Measurements from ENCODE around the gene PTGER4.

DNA sequence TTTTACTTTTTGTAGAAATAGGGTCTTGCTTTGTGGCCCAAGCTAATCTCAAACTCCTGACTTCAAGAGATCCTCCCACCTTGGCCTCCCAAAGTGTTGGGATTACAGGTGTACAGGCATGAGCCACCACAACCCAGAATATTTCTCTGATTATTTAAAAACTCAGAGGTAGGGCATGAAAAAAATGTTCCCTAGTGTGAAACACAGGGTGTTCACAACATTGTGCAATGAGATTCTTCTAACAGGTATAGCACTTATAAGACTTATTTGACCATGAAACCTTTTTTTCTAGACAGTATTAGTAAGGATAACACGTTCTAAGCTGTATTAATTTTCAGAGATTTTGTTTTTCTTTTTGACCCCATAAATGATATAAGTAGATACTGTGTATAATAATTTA, 13.1 kb upstream of the PTGER4 start:
- TF ChIP-seq ZNF274 (IDR thresholded peaks at IDR 0.05; ENCODE audit: low read depth, low read length), result no peak
- no peak for TF ChIP-seq YY1 (IDR thresholded peaks at IDR 0.05; ENCODE audit: insufficient read depth, insufficient read length)

Data from NT2/D1 (cell line).